HepG2 (cell line): ENCODE measurements around the gene CD7. TPM values are rescaled to one million over a fixed set of nuclear protein-coding genes. Genes with fewer than 3 reads are reported as not detected.
A peak's percentile ranks its signal among the peaks of the same experiment; 100 is the strongest.

Experiments used
- HNF1A ChIP-seq, 2 experiments: sonication (generic) in 1 of 2; formaldehyde crosslinking in 1 of 2; IDR thresholded peaks; 2 replicates each; pipeline versions ENCODE4 v1.4.0 to v1.6.1; 2016 to 2020; ENCODE audit warnings: borderline replicate concordance in 1 of 2, low read depth in 1 of 2, mild to moderate bottlenecking in 1 of 2, missing genetic modification reagents in 1 of 2
- SNAI1 ChIP-seq: sonication (generic); formaldehyde crosslinking; IDR thresholded peaks from 2 replicates; pipeline ENCODE4 v1.5.0; 2020; ENCODE audit warnings: mild to moderate bottlenecking, missing genetic modification reagents, borderline replicate concordance
- TCF7 ChIP-seq: sonication (generic); IDR thresholded peaks from 2 replicates; pipeline ENCODE4 v1.6.1; 2016; ENCODE audit warnings: antibody characterized with exemption, low read depth
- TRAFD1 ChIP-seq: sonication (generic); formaldehyde crosslinking; IDR thresholded peaks from 2 replicates; pipeline ENCODE4 v1.5.1; 2020; ENCODE audit warnings: missing genetic modification reagents, mild to moderate bottlenecking, borderline replicate concordance
- ZNF251 ChIP-seq: sonication (generic); formaldehyde crosslinking; IDR thresholded peaks from 2 replicates; pipeline ENCODE4 v1.9.0; 2021; ENCODE audit warnings: mild to moderate bottlenecking, missing genetic modification reagents
- ZNF414 ChIP-seq: sonication (generic); formaldehyde crosslinking; IDR thresholded peaks from 2 replicates; pipeline ENCODE4 v1.5.0; 2020; ENCODE audit warnings: missing genetic modification reagents
- ZNF646 ChIP-seq: sonication (generic); formaldehyde crosslinking; IDR thresholded peaks from 2 replicates; pipeline ENCODE4 v1.9.0; 2021; ENCODE audit warnings: mild to moderate bottlenecking, missing genetic modification reagents
- ZNF773 ChIP-seq: sonication (generic); formaldehyde crosslinking; IDR thresholded peaks from 2 replicates; pipeline ENCODE4 v1.4.0; 2020; ENCODE audit warnings: missing genetic modification reagents, borderline replicate concordance
- polyA plus RNA-seq, 8 experiments: library from polyadenylated mRNA; depleted of rRNA in 3 of 8; stranded (reverse) in 7 of 8; unstranded in 1 of 8; fragments of >200 nt; fragmentation: Illumina TruSeq in 4 of 8; extraction: Trizol in 4 of 8; gene quantifications; 2 replicates each; pipeline versions ENCODE4 v1.2.1 to v1.2.3, GENCODE V29; 2011 to 2016; ENCODE audit warnings: low read depth in 4 of 8, missing spikeins in 1 of 8, mixed read lengths in 1 of 8; ENCODE audit not compliant: insufficient read depth in 1 of 8
- total RNA-seq, 5 experiments: library from RNA; depleted of rRNA; stranded (reverse); fragments of >200 nt; fragmentation: Illumina TruSeq; extraction: Trizol; gene quantifications; 2 replicates each; pipeline ENCODE4 v1.2.3, GENCODE V29; 2016; ENCODE audit warnings: low read depth in 1 of 5
- TF ChIP-seq, protein P1 (sequence below): sonication (generic); formaldehyde crosslinking; IDR thresholded peaks from 2 replicates; pipeline ENCODE4 v1.4.0; 2020; ENCODE audit warnings: missing genetic modification reagents
- TF ChIP-seq, protein P2 (sequence below): IDR thresholded peaks from 2 replicates; pipeline ENCODE4 v1.6.1; 2012; ENCODE audit warnings: low read depth, low read length, improper control_type of control experiment

CD7 gene
- total and polyA plus RNA-seq, 2 of the 13 experiments (the other 11 are each of a cell fraction or from before 2014, with no cell fraction given) = 67.6 to 76.4 TPM

DNA sequence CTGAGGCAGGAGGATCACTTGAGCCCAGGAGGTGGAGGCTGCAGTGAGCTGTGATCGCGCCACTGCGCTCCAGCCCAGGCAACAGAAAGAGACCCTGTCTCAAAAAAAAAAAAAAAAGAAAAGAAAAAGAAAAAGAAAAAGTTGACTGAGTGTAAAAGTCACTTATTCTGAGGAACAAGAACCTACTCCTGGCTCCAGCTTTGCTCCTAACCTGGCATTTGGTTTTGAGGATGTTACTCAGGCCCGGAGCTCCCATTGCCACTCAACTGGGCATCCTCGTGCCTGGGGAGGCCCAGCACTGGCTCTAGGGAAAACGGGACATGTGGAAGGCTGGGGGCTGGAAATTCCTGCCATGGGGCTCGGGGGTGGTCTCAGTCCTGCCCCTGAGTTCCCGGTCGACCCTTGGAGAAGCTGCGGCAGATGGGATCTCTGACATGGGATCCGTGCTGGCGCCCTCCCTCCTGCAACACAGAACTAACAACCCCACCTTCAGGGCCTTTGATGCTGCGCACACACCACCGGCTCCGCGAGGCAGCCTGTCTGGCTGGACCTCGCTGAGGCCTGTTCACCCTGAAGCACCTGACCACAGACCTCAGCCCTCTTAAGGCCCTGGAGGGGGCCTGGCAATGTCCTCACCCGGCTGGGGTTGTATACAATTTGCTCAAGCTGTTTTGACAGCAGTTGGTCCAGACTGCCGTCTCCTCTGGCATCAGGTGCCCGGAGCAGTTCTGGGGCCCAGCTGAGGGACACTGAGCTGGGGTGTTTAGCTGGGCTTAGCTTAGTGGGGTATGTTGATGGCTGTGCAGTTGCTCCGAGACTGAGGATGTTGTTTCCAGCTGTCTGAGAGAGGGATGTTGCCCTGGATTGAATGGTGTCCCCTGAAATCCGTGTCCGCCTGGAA lies 12.3 kb downstream of the CD7 start (continued):
- TF ChIP-seq ZNF251 (CRISPR knock-in tag) (no peak), HNF1A (IDR thresholded peaks at IDR 0.05; ENCODE audit: low read depth) (no peak), HNF1A (CRISPR knock-in tag; IDR thresholded peaks at IDR 0.05; ENCODE audit: borderline replicate concordance) (no peak), SNAI1 (no peak), ZNF414 (CRISPR knock-in tag) (no peak), ZNF773 (no peak), TRAFD1 (CRISPR knock-in tag) (no peak), ZNF646 (CRISPR knock-in tag) (no peak), TCF7 (peak; percentile 65; the same call in 1 of the 2 replicates)
- TF ChIP-seq, protein P1, sequence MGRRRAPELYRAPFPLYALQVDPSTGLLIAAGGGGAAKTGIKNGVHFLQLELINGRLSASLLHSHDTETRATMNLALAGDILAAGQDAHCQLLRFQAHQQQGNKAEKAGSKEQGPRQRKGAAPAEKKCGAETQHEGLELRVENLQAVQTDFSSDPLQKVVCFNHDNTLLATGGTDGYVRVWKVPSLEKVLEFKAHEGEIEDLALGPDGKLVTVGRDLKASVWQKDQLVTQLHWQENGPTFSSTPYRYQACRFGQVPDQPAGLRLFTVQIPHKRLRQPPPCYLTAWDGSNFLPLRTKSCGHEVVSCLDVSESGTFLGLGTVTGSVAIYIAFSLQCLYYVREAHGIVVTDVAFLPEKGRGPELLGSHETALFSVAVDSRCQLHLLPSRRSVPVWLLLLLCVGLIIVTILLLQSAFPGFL (CRISPR knock-in tag) = no peak
- TF ChIP-seq, protein P2, sequence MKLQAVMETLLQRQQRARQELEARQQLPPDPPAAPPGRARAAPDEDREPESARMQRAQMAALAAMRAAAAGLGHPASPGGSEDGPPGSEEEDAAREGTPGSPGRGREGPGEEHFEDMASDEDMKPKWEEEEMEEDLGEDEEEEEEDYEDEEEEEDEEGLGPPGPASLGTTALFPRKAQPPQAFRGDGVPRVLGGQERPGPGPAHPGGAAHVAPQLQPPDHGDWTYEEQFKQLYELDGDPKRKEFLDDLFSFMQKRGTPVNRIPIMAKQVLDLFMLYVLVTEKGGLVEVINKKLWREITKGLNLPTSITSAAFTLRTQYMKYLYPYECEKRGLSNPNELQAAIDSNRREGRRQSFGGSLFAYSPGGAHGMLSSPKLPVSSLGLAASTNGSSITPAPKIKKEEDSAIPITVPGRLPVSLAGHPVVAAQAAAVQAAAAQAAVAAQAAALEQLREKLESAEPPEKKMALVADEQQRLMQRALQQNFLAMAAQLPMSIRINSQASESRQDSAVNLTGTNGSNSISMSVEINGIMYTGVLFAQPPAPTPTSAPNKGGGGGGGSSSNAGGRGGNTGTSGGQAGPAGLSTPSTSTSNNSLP = no peak
